Prostate gland (tissue), 2 donors: ENCODE measurements around the gene DSEL. TPM values are rescaled to one million over a fixed set of nuclear protein-coding genes. Genes with fewer than 3 reads are reported as not detected.

Experiments used
- DNase-seq: peaks from one replicate; pipeline ENCODE4 v3.0.0-alpha.2; 2019; ENCODE audit warnings: low spot score
- H3K27ac ChIP-seq, 2 donors: fragments of 200-600 bp; sonication (generic); 2 replicates each; pipeline ENCODE4 v1.5.1; 2017 to 2019
- H3K27me3 ChIP-seq: fragments of 200-600 bp; sonication (generic); replicated peaks from 2 replicates; pipeline ENCODE4 v1.5.1; 2019; ENCODE audit not compliant: insufficient read depth
- H3K36me3 ChIP-seq, 2 donors: fragments of 200-600 bp; sonication (generic); 1 replicate in 1 of 2; 2 replicates in 1 of 2; pipeline versions ENCODE4 v1.5.1 to v1.8.1; 2017 to 2019
- H3K4me1 ChIP-seq: fragments of 200-600 bp; sonication (generic); replicated peaks from 2 replicates; pipeline ENCODE4 v1.5.1; 2019
- H3K4me3 ChIP-seq, 2 donors: fragments of 200-600 bp; sonication (generic); 2 replicates each; pipeline ENCODE4 v1.5.1; 2017 to 2019
- H3K9me3 ChIP-seq: fragments of 200-600 bp; sonication (generic); 2 replicates; pipeline ENCODE4 v1.5.1; 2017
- CTCF ChIP-seq, 4 experiments: fragments of 200-600 bp in 2 of 4; fragments of 450-650 bp in 2 of 4; sonication (generic) in 2 of 4; IDR thresholded peaks; 1 replicate in 3 of 4; 2 replicates in 1 of 4; pipeline ENCODE4 v1.5.1; 2016 to 2019; ENCODE audit warnings: antibody characterized with exemption in 4 of 4, mild to moderate bottlenecking in 2 of 4, moderate library complexity in 2 of 4
- POLR2A ChIP-seq: fragments of 450-650 bp; IDR thresholded peaks from one replicate; pipeline ENCODE4 v1.6.1; 2016; ENCODE audit warnings: antibody characterized with exemption, mild to moderate bottlenecking
- POLR2AphosphoS5 ChIP-seq: sonication (generic); formaldehyde crosslinking; IDR thresholded peaks from one replicate; pipeline ENCODE4 v1.6.1; 2017; ENCODE audit warnings: antibody characterized with exemption
- WGBS: methylation state at CpG from one replicate; pipeline ENCODE4 v1.1.5; 2018; 5-methylcytosine and 5-hydroxymethylcytosine counted together
- intact Hi-C: fragments of 100-400 bp; cut with DNase I; formaldehyde crosslinking; loops from one replicate; pipeline ENCODE4 v1.14.2; 2022
- total RNA-seq, 2 donors: library from RNA; depleted of rRNA; stranded (reverse); fragments of >200 nt; gene quantifications; one replicate each; pipeline ENCODE4 v1.1.0, GENCODE V29; 2016

DSEL gene
- total RNA-seq, 2 donors from 2014 or later, result 5.4 to 5.7 TPM

GRCh38 chr18:67519592-67519991 is 3.1 kb upstream of the DSEL start:
- DNase-seq, result no peak
- intact Hi-C loops, result loop anchor here (5.0 to 10.0 kb wide), 2 partner anchors 1143 to 1195 kb away; partner anchors contain the start of gene TMX3
- H3K27me3 ChIP-seq, result no peaks in the 10 kb centered on the region
- H3K27ac ChIP-seq, result no peak overlapping the region
- H3K4me3 ChIP-seq, result no peak overlapping the region
- no peaks in the 10 kb centered on the region for H3K36me3 ChIP-seq
- H3K4me1 ChIP-seq, result no peaks in the 10 kb centered on the region
- no peak for TF ChIP-seq POLR2AphosphoS5
- no peak for TF ChIP-seq POLR2A
- TF ChIP-seq CTCF (IDR thresholded peaks at IDR 0.05), result no peak
- no peaks in the 10 kb centered on the region for H3K9me3 ChIP-seq
- 51% methylated on average over 2 of the region's 2 CpGs for WGBS

DNA sequence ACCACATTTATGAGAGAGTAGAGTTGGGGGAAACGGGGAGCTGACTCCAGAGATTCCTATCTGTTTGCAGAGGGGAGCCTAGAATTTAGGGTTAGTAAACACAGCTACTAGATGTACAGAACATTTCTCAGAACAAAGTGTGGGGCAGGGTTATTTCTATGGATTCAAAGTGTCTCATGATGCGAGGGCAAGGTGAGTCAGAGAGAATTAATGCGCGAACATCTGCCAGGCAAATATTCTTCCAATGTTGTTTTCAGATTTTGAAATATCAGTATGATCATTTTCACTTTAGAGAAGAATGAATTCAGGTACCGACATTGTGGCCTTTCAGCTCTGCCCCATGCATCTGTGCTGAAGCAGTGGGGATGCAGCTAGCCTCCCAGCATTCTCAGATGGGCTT is 2.0 kb upstream of the DSEL start:
- Histone ChIP-seq H3K4me1 (no peaks in the 10 kb centered on the region), H3K9me3 (no peaks in the 10 kb centered on the region), H3K27ac (no peak overlapping the region), H3K27me3 (no peaks in the 10 kb centered on the region), H3K36me3 (no peaks in the 10 kb centered on the region), H3K4me3 (no peak overlapping the region)
- no peak for DNase-seq
- WGBS, result 90% methylated on average over 5 of the region's 5 CpGs
- intact Hi-C loops, result loop anchor here (5.0 to 10.0 kb wide), 2 partner anchors 1144 to 1196 kb away; partner anchors contain the start of gene TMX3
- TF ChIP-seq POLR2A (no peak), POLR2AphosphoS5 (no peak), CTCF (IDR thresholded peaks at IDR 0.05) (no peak)

- Histone ChIP-seq H3K9me3 (no peaks in the 10 kb centered on the region), H3K4me3 (peak overlapping the region; percentile 62 to 72), H3K27me3 (no peaks in the 10 kb centered on the region), H3K4me1 (no peaks in the 10 kb centered on the region), H3K27ac (peak overlapping the region; percentile 70 to 74), H3K36me3 (no peaks in the 10 kb centered on the region)
- no peak for TF ChIP-seq CTCF (IDR thresholded peaks at IDR 0.05)
- TF ChIP-seq POLR2A, result no peak
- TF ChIP-seq POLR2AphosphoS5, result no peak
- no peak for DNase-seq
- intact Hi-C loops, result loop anchor here (5.0 to 10.0 kb wide), 2 partner anchors 1145 to 1197 kb away; partner anchors contain the start of gene TMX3
- WGBS, result 5% methylated on average over 4 of the region's 4 CpGs
Measured at GRCh38 chr18:67517444-67517765, 885 bp upstream of the DSEL start.

DNA sequence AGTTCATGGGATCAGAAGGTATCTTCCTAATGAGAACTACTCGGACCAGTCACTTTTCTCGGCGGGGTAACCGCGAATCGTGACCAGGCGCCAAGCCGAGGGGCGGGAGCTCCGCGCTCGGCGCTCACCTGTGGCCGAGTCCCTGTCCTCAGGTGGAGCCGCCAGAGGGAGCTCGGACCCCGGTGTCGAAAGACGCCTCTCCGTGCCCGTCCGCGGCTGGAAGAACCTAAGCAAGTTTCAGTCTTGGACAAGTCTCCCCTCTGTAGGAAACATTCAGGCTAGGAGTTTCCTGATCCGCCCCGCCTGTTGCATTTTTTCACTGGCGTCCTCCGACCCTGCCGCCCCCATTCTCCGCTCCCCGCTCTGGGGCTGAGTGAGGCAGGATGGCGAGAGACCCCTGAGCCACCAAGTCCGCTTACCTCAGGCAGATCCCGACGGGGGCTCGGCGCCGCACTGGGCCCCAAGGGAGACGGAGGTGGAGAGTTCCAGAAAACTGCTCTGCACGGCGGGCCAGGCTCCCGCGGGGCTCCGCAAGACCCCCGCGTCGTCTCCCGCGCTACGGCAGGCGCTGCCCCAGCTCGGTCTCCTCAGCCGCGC is 480 bp downstream of the DSEL start:
- TF ChIP-seq CTCF (IDR thresholded peaks at IDR 0.05), result peak; percentile 45 to 86 (median 75)
- no peak for TF ChIP-seq POLR2A
- TF ChIP-seq POLR2AphosphoS5, result peak; percentile 28
- no peaks in the 10 kb centered on the region for H3K36me3 ChIP-seq
- 2% methylated on average over 31 of the region's 53 CpGs for WGBS

More for the DNA sequence above, 480 bp downstream of the DSEL start:
- H3K4me1 ChIP-seq, result no peaks in the 10 kb centered on the region
- intact Hi-C loops, result loop anchor here (5.0 to 10.0 kb wide), 2 partner anchors 1146 to 1199 kb away; partner anchors contain the start of gene TMX3
- peak; percentile 89 for DNase-seq
- H3K27me3 ChIP-seq, result no peaks in the 10 kb centered on the region
- no peaks in the 10 kb centered on the region for H3K9me3 ChIP-seq
- H3K27ac ChIP-seq, result peak overlapping the region; percentile 74 to 83
- peak overlapping the region; percentile 62 to 72 for H3K4me3 ChIP-seq
